Loucy (cell line): Measurements from ENCODE around the gene WDR5B.
A peak's percentile ranks its signal among the peaks of the same experiment; 100 is the strongest.

Experiments used
- H2AFZ ChIP-seq: fragments of 200-600 bp; sonication (generic); 2 replicates; pipeline ENCODE4 v1.6.0; 2016; ENCODE audit warnings: antibody characterized with exemption, mild to moderate bottlenecking, low read length, moderate library complexity
- H3F3A ChIP-seq: fragments of 200-600 bp; 2 replicates; pipeline ENCODE4 v1.6.0; 2016; ENCODE audit warnings: antibody characterized with exemption, low read depth, mild to moderate bottlenecking
- H3K27me3 ChIP-seq: fragments of 200-600 bp; sonication (generic); 2 replicates; pipeline ENCODE4 v1.6.1; 2014; ENCODE audit warnings: low read length, mild to moderate bottlenecking; ENCODE audit not compliant: insufficient read depth, poor library complexity, severe bottlenecking
- H3K36me3 ChIP-seq: fragments of 200-600 bp; sonication (generic); 2 replicates; pipeline ENCODE4 v1.6.1; 2016; ENCODE audit warnings: low read length; ENCODE audit not compliant: insufficient read depth
- H3K4me1 ChIP-seq: fragments of 200-600 bp; sonication (generic); 2 replicates; pipeline ENCODE4 v1.5.1; 2014; ENCODE audit warnings: low read length, mild to moderate bottlenecking; ENCODE audit not compliant: insufficient read depth, poor library complexity, severe bottlenecking
- H3K4me2 ChIP-seq: fragments of 200-600 bp; sonication (generic); 2 replicates; pipeline ENCODE4 v1.6.0; 2014; ENCODE audit warnings: antibody characterized with exemption, low read length, low read depth, mild to moderate bottlenecking; ENCODE audit not compliant: poor library complexity, severe bottlenecking
- H3K4me3 ChIP-seq: fragments of 200-600 bp; sonication (generic); 2 replicates; pipeline ENCODE4 v1.5.1; 2014; ENCODE audit warnings: low read length, mild to moderate bottlenecking, mixed read lengths; ENCODE audit not compliant: poor library complexity, severe bottlenecking
- H3K79me2 ChIP-seq: fragments of 200-600 bp; sonication (generic); 2 replicates; pipeline ENCODE4 v1.6.1; 2014; ENCODE audit warnings: low read length; ENCODE audit not compliant: insufficient read depth
- H3K9ac ChIP-seq: fragments of 200-600 bp; sonication (generic); 2 replicates; pipeline ENCODE4 v1.6.0; 2014; ENCODE audit warnings: mild to moderate bottlenecking, low read depth, low read length, moderate library complexity; ENCODE audit not compliant: poor library complexity, severe bottlenecking
- H3K9me2 ChIP-seq: fragments of 200-600 bp; sonication (generic); replicated peaks from 2 replicates; pipeline ENCODE4 v1.6.1; 2016; ENCODE audit warnings: low read depth, low read length, mixed read lengths
- H3K9me3 ChIP-seq: fragments of 200-600 bp; sonication (generic); 2 replicates; pipeline ENCODE4 v1.6.1; 2014; ENCODE audit warnings: mild to moderate bottlenecking, antibody characterized with exemption, low read length, low read depth; ENCODE audit not compliant: insufficient read depth
- H4K20me1 ChIP-seq: fragments of 200-600 bp; sonication (generic); 2 replicates; pipeline ENCODE4 v1.6.0; 2014; ENCODE audit warnings: antibody characterized with exemption, low read length, mild to moderate bottlenecking; ENCODE audit not compliant: insufficient read depth, poor library complexity, severe bottlenecking
- CTCF ChIP-seq: fragments of 200-600 bp; sonication (generic); conservative IDR thresholded peaks from 2 replicates; pipeline ENCODE4 v1.5.1; 2014; ENCODE audit warnings: mild to moderate bottlenecking, antibody characterized with exemption, low read length
- EZH2phosphoT487 ChIP-seq: fragments of 200-600 bp; IDR thresholded peaks from 2 replicates; pipeline ENCODE4 v1.6.1; 2018; ENCODE audit warnings: antibody characterized with exemption, mild to moderate bottlenecking, moderate library complexity, borderline replicate concordance

WDR5B gene

GRCh38 chr3:122415762-122416654 lies at the start of gene WDR5B:
WDR5B (minus strand) TSS chr3:122416062; CDS start chr3:122415528, 534 bp downstream.
- Histone ChIP-seq H2AFZ (peak within 1 kb of the TSS; percentile 81), H3K27me3 (no peaks in the 10 kb centered on the region), H3F3A (peaks cover 4% of the 10 kb centered on the region; the same call in 1 of the 2 replicates), H3K9me2 (no peaks in the 10 kb centered on the region), H3K79me2 (peaks cover 28% of the 10 kb centered on the region), H3K9me3 (no peaks in the 10 kb centered on the region), H3K9ac (peak within 1 kb of the TSS; percentile 89), H3K4me1 (peaks cover 23% of the 10 kb centered on the region), H3K4me2 (peak within 1 kb of the TSS; percentile 85), H4K20me1 (peaks cover 3% of the 10 kb centered on the region), H3K4me3 (peak within 1 kb of the TSS; percentile 85), H3K36me3 (peaks cover 16% of the 10 kb centered on the region; the same call in 1 of the 2 replicates)
- TF ChIP-seq CTCF = no peak; the same call in 1 of the 2 replicates

GRCh38 chr3:122464659-122465058 lies 48.8 kb upstream of the WDR5B start:
- no peaks in the 10 kb centered on the region for H3F3A ChIP-seq
- H3K79me2 ChIP-seq = peaks cover 29% of the 10 kb centered on the region
- no peak overlapping the region for H2AFZ ChIP-seq
- H3K27me3 ChIP-seq = no peaks in the 10 kb centered on the region
- H3K9me2 ChIP-seq = no peaks in the 10 kb centered on the region
- peaks cover 51% of the 10 kb centered on the region for H4K20me1 ChIP-seq
- no peak overlapping the region for H3K4me3 ChIP-seq
- peaks cover 63% of the 10 kb centered on the region for H3K36me3 ChIP-seq
- TF ChIP-seq EZH2phosphoT487 (no peak), CTCF (no peak)
- peaks cover 20% of the 10 kb centered on the region for H3K4me1 ChIP-seq
- no peak overlapping the region for H3K9ac ChIP-seq
- no peaks in the 10 kb centered on the region for H3K9me3 ChIP-seq
- H3K4me2 ChIP-seq = no peak overlapping the region

- Histone ChIP-seq H4K20me1 (peaks cover 36% of the 10 kb centered on the region), H3K4me2 (peak overlapping the region; percentile 41)
These were observed 46.5 kb upstream of the WDR5B start for GRCh38 chr3:122462406-122462805.

More at GRCh38 chr3:122462406-122462805, 46.5 kb upstream of the WDR5B start:
- H3K36me3 ChIP-seq = peaks cover 85% of the 10 kb centered on the region
- H3K27me3 ChIP-seq = no peaks in the 10 kb centered on the region
- peaks cover 7% of the 10 kb centered on the region for H3K79me2 ChIP-seq
- no peak overlapping the region for H3K9ac ChIP-seq
- H3K4me3 ChIP-seq = no peak overlapping the region
- H3F3A ChIP-seq = no peaks in the 10 kb centered on the region
- H3K4me1 ChIP-seq = peaks cover 17% of the 10 kb centered on the region
- no peak for TF ChIP-seq EZH2phosphoT487
- no peak for TF ChIP-seq CTCF
- H3K9me3 ChIP-seq = no peaks in the 10 kb centered on the region
- H3K9me2 ChIP-seq = no peaks in the 10 kb centered on the region
- H2AFZ ChIP-seq = no peak overlapping the region
